GM12872 (cell line): ENCODE measurements around the gene TMEM107.

Experiments
- TF ChIP-seq, protein P1 (sequence below): IDR thresholded peaks from 3 replicates; pipeline ENCODE4 v1.5.1; 2011; ENCODE audit warnings: low read depth, mild to moderate bottlenecking, low read length, moderate library complexity; ENCODE audit not compliant: insufficient read depth

TMEM107 gene

DNA sequence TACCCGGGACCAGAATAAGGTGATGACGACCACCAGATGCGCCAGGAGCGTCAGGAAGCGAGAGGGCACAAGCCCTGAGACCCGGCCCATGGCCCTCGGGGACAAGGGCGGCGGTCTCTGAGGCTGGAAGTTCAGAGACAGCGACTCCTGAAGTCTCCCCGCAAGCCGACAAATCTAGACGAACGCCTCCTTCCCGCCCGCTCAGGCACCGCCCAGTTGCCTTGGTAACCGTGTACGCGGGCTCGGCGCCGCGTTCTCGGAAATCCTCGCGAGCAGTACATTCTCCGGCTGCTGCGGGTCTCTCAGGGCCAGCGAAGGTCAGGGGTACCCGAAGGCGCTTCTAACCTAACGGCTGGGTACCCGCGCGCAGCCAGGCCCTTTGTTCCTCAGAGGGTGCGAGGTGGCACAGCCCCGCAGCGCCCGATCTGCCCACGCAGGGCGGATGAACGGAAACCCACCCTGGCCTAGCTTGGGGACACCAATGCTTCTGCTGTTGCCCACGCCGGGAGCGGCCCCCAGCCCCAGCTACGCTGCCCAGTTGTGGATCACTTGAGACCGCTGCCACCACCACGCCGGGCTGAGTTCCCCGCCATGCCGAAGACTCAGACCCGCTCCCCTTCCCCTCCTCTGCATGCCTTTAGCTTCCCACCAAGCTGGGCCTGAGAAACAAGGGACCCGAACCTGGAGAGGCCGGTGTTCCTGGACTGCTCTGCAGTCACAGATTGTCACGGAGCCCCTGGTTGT lies at the start of gene TMEM107:
Gene TMEM107, minus strand, starts transcription at position 184 of the 744 bp plus-strand sequence. Its CDS starts 94 bp downstream, at position 90.
- TF ChIP-seq, protein P1, sequence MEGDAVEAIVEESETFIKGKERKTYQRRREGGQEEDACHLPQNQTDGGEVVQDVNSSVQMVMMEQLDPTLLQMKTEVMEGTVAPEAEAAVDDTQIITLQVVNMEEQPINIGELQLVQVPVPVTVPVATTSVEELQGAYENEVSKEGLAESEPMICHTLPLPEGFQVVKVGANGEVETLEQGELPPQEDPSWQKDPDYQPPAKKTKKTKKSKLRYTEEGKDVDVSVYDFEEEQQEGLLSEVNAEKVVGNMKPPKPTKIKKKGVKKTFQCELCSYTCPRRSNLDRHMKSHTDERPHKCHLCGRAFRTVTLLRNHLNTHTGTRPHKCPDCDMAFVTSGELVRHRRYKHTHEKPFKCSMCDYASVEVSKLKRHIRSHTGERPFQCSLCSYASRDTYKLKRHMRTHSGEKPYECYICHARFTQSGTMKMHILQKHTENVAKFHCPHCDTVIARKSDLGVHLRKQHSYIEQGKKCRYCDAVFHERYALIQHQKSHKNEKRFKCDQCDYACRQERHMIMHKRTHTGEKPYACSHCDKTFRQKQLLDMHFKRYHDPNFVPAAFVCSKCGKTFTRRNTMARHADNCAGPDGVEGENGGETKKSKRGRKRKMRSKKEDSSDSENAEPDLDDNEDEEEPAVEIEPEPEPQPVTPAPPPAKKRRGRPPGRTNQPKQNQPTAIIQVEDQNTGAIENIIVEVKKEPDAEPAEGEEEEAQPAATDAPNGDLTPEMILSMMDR = no peak

DNA sequence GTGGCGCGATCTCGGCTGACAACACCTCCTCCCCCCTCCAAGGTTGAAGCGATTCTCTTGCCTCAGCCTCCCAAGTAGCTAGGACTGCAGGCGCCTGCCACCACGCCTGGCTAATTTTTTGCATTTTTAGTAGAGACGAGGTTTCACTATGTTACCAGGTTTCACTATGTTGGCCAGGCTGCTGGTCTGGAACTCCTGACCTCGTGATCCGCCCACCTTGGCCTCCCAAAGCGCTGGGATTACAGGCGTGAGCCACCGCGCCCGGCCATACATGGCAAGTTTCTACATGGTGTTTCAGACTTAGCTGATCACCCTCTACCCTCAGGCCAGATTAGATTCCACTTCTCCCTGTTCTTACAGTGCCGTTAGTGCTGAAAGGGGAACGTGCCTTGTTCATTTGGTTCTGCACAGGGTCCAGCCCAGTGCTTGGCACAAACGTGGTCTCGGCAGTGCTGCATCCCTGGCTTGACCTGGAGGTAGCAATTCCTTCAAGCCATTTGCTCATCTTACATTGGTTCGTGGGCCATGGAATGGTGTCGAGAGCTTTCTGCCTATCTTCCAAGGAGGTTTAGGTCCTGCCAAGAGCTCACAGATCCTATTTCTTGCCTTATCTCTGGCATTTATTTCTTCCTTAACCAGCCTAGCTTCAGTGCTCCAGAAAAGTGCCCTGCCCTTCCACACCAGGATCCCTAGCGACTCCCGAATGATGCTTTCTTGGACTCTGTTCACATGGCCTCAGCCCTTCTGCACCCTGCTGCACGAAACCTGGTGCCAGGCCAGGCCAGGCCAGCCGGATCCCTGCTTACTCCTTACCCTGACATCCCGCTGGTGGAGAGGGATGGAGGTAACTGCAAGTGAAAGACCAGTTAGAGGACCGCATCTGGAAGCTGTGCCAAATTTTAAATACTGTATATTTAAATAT lies 49.0 kb upstream of the TMEM107 start:
- TF ChIP-seq, protein P1 = no peak

- TF ChIP-seq, protein P1 = peak; percentile 52
Observed at GRCh38 chr17:8223356-8224126, 47.4 kb upstream of the TMEM107 start.

DNA sequence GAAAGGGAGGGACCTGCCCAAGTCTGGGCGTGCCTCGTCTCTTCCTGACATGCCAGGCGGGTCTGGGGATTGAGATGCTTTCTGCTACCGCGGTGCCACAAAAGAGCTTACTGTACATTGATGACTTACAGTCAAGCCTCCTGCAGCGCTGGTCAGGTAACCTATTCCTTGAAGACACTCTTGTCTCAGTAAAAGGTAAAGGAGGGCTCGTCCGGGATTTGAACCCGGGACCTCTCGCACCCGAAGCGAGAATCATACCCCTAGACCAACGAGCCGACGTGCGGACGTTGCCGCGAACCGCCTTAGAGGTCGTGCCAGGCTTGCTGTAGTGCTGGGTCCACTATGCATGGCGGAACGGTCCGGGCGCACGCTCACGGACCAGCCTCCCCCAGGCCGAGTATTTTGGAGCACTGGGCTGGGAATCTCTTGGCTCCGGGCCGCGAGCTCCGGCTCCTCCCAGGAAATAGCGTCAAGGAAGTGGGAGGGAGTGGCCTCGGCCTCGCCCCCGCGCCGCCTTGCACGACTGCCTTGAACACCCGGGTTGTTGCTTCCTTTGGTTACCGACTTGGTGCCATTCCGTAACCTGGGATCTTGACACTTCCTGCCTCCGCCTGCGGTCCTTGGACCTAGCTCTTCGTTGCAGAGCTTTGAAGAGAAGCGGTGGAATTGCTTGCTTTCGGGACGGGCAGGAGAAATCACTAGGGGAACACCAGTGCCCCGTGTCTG lies 46.6 kb upstream of the TMEM107 start:
- TF ChIP-seq, protein P1 = no peak

DNA sequence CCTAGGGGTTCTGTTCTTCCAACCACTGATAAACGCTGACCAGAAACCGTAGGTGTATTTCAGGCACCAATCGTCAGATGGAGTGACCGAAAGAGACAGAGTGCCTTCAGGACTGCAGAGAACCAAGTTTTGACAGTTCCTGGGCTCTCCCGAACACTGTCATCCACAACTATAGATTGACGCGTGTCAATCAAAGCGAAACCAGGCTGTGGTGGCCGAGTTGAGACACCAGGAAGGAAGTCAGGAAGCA lies 46.1 kb upstream of the TMEM107 start:
- TF ChIP-seq, protein P1 = no peak

GRCh38 chr17:8221663-8222379 lies 45.6 kb upstream of the TMEM107 start:
- TF ChIP-seq, protein P1 = no peak
